ENCODE measurements around the gene TMEM234.

TMEM234 gene

GRCh38 chr1:32187850-32188249, 34.3 kb downstream of the TMEM234 start:
- Histone ChIP-seq H3K9me3 (ENCODE audit: low read length) (no peaks in the 10 kb centered on the region), H3K4me3 (ENCODE audit: low read length) (no peak overlapping the region), H3K4me1 (ENCODE audit: insufficient read depth, low read length) (no peaks in the 10 kb centered on the region), H2AFZ (ENCODE audit: low read depth, low read length) (no peak overlapping the region), H3K27me3 (ENCODE audit: insufficient read depth, low read length) (no peaks in the 10 kb centered on the region), H3K36me3 (ENCODE audit: insufficient read depth, low read length) (peaks cover 85% of the 10 kb centered on the region)

- Histone ChIP-seq H3K4me1 (ENCODE audit: insufficient read depth, low read length) (peaks cover 1% of the 10 kb centered on the region), H3K27me3 (ENCODE audit: insufficient read depth, low read length) (no peaks in the 10 kb centered on the region), H3K4me3 (ENCODE audit: low read length) (no peak overlapping the region), H2AFZ (ENCODE audit: low read depth, low read length) (no peak overlapping the region), H3K9me3 (ENCODE audit: low read length) (no peaks in the 10 kb centered on the region), H3K36me3 (ENCODE audit: insufficient read depth, low read length) (peaks cover 84% of the 10 kb centered on the region)
Observed at GRCh38 chr1:32186491-32186890, 35.7 kb downstream of the TMEM234 start.

DNA sequence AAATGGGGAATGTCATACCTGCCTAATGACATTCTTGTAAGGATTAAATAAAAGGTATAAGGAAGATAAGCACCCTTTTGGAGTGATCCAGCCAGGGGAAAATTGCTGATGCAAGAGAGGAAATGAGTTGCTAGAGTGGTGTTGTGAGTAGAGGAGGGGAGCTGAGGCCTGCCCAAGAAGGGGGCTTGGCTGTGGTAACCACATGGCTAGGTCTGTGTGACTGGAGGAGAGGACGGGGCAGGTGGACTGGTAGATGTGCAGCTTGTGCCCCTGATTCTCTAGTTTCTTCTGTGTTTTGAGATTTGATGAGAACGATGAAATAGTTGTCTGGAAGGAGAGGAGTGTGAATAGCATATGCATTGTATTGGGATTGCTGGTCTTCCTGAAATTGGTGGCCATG, 36.1 kb downstream of the TMEM234 start:
- Histone ChIP-seq H2AFZ (ENCODE audit: low read depth, low read length) (no peak overlapping the region), H3K4me3 (ENCODE audit: low read length) (no peak overlapping the region), H3K36me3 (ENCODE audit: insufficient read depth, low read length) (peaks cover 84% of the 10 kb centered on the region), H3K4me1 (ENCODE audit: insufficient read depth, low read length) (peaks cover 5% of the 10 kb centered on the region), H3K9me3 (ENCODE audit: low read length) (no peaks in the 10 kb centered on the region), H3K27me3 (ENCODE audit: insufficient read depth, low read length) (no peaks in the 10 kb centered on the region)

DNA sequence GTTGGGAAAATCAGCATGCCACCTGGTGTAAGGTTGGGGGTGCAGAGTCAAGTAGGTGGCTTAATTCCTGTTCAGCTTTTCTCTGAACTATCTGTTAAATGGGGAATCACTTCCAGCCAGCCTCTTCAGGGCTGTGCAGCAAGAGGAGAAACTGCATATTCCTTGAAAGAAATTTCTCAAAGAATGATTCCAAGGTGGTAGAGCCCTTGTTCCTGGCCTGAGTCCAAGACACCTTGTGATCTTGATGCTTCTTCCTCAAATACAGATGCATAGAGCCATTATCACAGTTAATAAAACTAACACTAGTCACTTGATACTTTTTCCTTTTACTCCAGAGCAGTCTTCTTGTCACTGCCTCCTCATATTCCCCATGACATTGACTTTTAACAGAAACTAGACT, 37.5 kb downstream of the TMEM234 start:
- H3K4me3 ChIP-seq (ENCODE audit: low read length), result no peak overlapping the region
- peaks cover 76% of the 10 kb centered on the region for H3K36me3 ChIP-seq (ENCODE audit: insufficient read depth, low read length)

GRCh38 chr1:32182060-32182459, 40.1 kb downstream of the TMEM234 start:
- Histone ChIP-seq H2AFZ (ENCODE audit: low read depth, low read length) (no peak overlapping the region), H3K27me3 (ENCODE audit: insufficient read depth, low read length) (no peaks in the 10 kb centered on the region), H3K4me3 (ENCODE audit: low read length) (no peak overlapping the region), H3K9me3 (ENCODE audit: low read length) (no peaks in the 10 kb centered on the region), H3K36me3 (ENCODE audit: insufficient read depth, low read length) (peaks cover 51% of the 10 kb centered on the region), H3K4me1 (ENCODE audit: insufficient read depth, low read length) (peaks cover 19% of the 10 kb centered on the region)

More for the DNA sequence above, 37.5 kb downstream of the TMEM234 start:
- Histone ChIP-seq H2AFZ (ENCODE audit: low read depth, low read length) (no peak overlapping the region), H3K27me3 (ENCODE audit: insufficient read depth, low read length) (no peaks in the 10 kb centered on the region), H3K9me3 (ENCODE audit: low read length) (no peaks in the 10 kb centered on the region), H3K4me1 (ENCODE audit: insufficient read depth, low read length) (peaks cover 13% of the 10 kb centered on the region)

DNA sequence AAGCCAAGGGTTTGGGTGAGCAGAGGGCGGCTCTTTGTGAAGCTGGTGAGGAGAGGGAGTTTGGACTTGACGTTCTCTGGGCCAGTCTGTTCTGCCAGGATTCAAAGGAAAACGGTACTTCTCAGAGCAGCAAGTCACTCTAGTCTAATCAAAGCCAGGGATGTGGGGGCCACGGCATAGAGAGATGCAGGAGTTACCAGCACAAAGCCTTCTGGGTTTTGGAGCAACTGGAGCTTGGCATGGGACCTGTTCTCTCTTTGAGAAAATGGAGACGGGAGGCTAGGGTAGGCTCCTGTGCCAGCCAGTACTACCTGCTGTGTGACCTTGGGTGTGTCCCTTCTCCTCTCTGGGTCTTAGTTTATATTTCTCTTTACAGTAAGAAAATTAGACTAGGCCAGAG, 40.6 kb downstream of the TMEM234 start:
- Histone ChIP-seq H3K27me3 (ENCODE audit: insufficient read depth, low read length) (no peaks in the 10 kb centered on the region), H3K4me3 (ENCODE audit: low read length) (no peak overlapping the region), H3K36me3 (ENCODE audit: insufficient read depth, low read length) (peaks cover 47% of the 10 kb centered on the region), H2AFZ (ENCODE audit: low read depth, low read length) (no peak overlapping the region), H3K9me3 (ENCODE audit: low read length) (no peaks in the 10 kb centered on the region), H3K4me1 (ENCODE audit: insufficient read depth, low read length) (peaks cover 19% of the 10 kb centered on the region)

- H3K4me3 ChIP-seq (ENCODE audit: low read length), result peak overlapping the region; percentile 76
- no peaks in the 10 kb centered on the region for H3K9me3 ChIP-seq (ENCODE audit: low read length)
- H3K27me3 ChIP-seq (ENCODE audit: insufficient read depth, low read length), result no peaks in the 10 kb centered on the region
- peaks cover 19% of the 10 kb centered on the region for H3K4me1 ChIP-seq (ENCODE audit: insufficient read depth, low read length)
- H3K36me3 ChIP-seq (ENCODE audit: insufficient read depth, low read length), result peaks cover 42% of the 10 kb centered on the region
- no peak overlapping the region for H2AFZ ChIP-seq (ENCODE audit: low read depth, low read length)
Observed at GRCh38 chr1:32181065-32181464, 41.1 kb downstream of the TMEM234 start.

GRCh38 chr1:32180186-32181060, 41.7 kb downstream of the TMEM234 start:
- H3K27me3 ChIP-seq (ENCODE audit: insufficient read depth, low read length), result no peaks in the 10 kb centered on the region
- H3K4me1 ChIP-seq (ENCODE audit: insufficient read depth, low read length), result peaks cover 19% of the 10 kb centered on the region
- peak overlapping the region; percentile 18 for H2AFZ ChIP-seq (ENCODE audit: low read depth, low read length)
- peaks cover 36% of the 10 kb centered on the region for H3K36me3 ChIP-seq (ENCODE audit: insufficient read depth, low read length)
- H3K9me3 ChIP-seq (ENCODE audit: low read length), result no peaks in the 10 kb centered on the region
- peak overlapping the region; percentile 76 for H3K4me3 ChIP-seq (ENCODE audit: low read length)

- Histone ChIP-seq H3K36me3 (ENCODE audit: insufficient read depth, low read length) (peaks cover 36% of the 10 kb centered on the region), H2AFZ (ENCODE audit: low read depth, low read length) (peak within 1 kb of the TSS; percentile 18), H3K4me3 (ENCODE audit: low read length) (peak within 1 kb of the TSS; percentile 76), H3K4me1 (ENCODE audit: insufficient read depth, low read length) (peaks cover 19% of the 10 kb centered on the region), H3K9me3 (ENCODE audit: low read length) (no peaks in the 10 kb centered on the region), H3K27me3 (ENCODE audit: insufficient read depth, low read length) (no peaks in the 10 kb centered on the region)
Observed at GRCh38 chr1:32179443-32180185, 42.5 kb downstream of the TMEM234 start, which contains the start of gene TXLNA. Gene TXLNA, plus strand, starts transcription at chr1:32179675. Its CDS starts 671 bp downstream, at chr1:32180346.

DNA sequence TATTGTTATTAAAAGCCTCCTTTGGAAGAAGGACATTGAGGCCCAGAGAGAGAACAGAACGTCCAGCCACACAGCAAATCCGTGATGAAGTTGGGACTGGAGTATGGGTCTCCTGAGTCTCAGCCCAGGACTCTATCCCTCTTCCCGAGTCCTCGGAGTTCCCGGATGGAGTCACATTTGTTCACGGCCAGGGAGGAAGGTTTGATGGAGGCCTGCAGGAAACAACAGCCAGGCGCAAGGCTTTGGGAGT, 43.0 kb downstream of the TMEM234 start:
- Histone ChIP-seq H3K27me3 (ENCODE audit: insufficient read depth, low read length) (no peaks in the 10 kb centered on the region), H2AFZ (ENCODE audit: low read depth, low read length) (peak overlapping the region; percentile 18), H3K4me3 (ENCODE audit: low read length) (peak overlapping the region; percentile 76), H3K4me1 (ENCODE audit: insufficient read depth, low read length) (peaks cover 19% of the 10 kb centered on the region), H3K36me3 (ENCODE audit: insufficient read depth, low read length) (peaks cover 31% of the 10 kb centered on the region), H3K9me3 (ENCODE audit: low read length) (no peaks in the 10 kb centered on the region)

- Histone ChIP-seq H3K27me3 (ENCODE audit: insufficient read depth, low read length) (no peaks in the 10 kb centered on the region), H3K9me3 (ENCODE audit: low read length) (no peaks in the 10 kb centered on the region), H2AFZ (ENCODE audit: low read depth, low read length) (peak overlapping the region; percentile 18), H3K4me1 (ENCODE audit: insufficient read depth, low read length) (peaks cover 19% of the 10 kb centered on the region), H3K36me3 (ENCODE audit: insufficient read depth, low read length) (peaks cover 27% of the 10 kb centered on the region), H3K4me3 (ENCODE audit: low read length) (peak overlapping the region; percentile 76)
Observed at GRCh38 chr1:32178380-32179192, 43.6 kb downstream of the TMEM234 start.

- H3K36me3 ChIP-seq (ENCODE audit: insufficient read depth, low read length), result peaks cover 58% of the 10 kb centered on the region
- no peaks in the 10 kb centered on the region for H3K9me3 ChIP-seq (ENCODE audit: low read length)
- H3K27me3 ChIP-seq (ENCODE audit: insufficient read depth, low read length), result no peaks in the 10 kb centered on the region
- no peak overlapping the region for H3K4me3 ChIP-seq (ENCODE audit: low read length)
- no peak overlapping the region for H2AFZ ChIP-seq (ENCODE audit: low read depth, low read length)
- H3K4me1 ChIP-seq (ENCODE audit: insufficient read depth, low read length), result no peaks in the 10 kb centered on the region
Observed at GRCh38 chr1:32172621-32173245, 49.4 kb downstream of the TMEM234 start.
